ENCODE measurements around the gene COTL1.

The COTL1 gene

DNA sequence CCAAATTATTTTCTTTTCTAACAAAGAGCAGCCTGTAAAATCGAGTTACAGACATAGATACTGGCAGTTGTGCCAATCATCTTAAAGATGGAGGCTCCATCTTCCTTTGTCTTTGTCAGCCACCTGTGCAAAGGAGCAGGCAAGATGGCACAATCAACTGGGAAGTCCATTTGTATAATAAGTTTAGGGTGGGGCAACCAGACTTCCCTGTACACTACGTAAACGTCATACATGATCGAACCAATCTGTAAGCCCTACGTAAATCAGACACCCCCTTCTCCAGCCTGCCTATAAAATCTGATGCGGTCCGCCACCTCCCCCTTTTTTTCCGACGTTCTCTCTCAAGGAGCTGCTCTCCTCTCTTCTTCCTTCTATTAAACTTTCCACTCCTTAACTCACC, 82.0 kb downstream of the COTL1 start:
- no peak for DNase-seq (ENCODE audit: low read depth)
- TF ChIP-seq, protein P1, sequence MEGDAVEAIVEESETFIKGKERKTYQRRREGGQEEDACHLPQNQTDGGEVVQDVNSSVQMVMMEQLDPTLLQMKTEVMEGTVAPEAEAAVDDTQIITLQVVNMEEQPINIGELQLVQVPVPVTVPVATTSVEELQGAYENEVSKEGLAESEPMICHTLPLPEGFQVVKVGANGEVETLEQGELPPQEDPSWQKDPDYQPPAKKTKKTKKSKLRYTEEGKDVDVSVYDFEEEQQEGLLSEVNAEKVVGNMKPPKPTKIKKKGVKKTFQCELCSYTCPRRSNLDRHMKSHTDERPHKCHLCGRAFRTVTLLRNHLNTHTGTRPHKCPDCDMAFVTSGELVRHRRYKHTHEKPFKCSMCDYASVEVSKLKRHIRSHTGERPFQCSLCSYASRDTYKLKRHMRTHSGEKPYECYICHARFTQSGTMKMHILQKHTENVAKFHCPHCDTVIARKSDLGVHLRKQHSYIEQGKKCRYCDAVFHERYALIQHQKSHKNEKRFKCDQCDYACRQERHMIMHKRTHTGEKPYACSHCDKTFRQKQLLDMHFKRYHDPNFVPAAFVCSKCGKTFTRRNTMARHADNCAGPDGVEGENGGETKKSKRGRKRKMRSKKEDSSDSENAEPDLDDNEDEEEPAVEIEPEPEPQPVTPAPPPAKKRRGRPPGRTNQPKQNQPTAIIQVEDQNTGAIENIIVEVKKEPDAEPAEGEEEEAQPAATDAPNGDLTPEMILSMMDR (conservative IDR thresholded peaks at IDR 0.05; ENCODE audit: low read length): no peak
- H3K4me3 ChIP-seq (ENCODE audit: low read length): no peak overlapping the region

DNA sequence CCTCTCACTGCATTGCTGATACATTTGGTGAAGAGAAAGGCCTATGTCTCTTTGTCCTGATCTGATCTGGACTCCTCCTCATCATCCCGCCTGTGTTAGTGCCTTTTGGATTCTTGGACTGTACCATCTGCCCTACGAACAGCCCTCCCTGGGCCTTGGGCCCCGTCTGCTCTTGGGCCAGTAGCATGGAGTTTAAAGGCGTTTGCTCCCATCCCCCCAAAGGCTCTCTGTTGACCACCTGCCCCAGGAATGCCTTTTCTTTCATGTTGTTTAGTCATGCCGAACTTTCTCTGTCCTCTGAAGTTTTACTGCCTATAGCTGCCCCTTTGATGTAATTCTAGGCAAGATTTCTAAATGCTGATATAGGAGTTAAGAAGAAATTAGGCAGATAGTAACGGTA, 82.5 kb downstream of the COTL1 start:
- DNase-seq (ENCODE audit: low read depth): no peak
- no peak overlapping the region for H3K4me3 ChIP-seq (ENCODE audit: low read length)
- TF ChIP-seq, protein P1 (conservative IDR thresholded peaks at IDR 0.05; ENCODE audit: low read length): no peak

DNA sequence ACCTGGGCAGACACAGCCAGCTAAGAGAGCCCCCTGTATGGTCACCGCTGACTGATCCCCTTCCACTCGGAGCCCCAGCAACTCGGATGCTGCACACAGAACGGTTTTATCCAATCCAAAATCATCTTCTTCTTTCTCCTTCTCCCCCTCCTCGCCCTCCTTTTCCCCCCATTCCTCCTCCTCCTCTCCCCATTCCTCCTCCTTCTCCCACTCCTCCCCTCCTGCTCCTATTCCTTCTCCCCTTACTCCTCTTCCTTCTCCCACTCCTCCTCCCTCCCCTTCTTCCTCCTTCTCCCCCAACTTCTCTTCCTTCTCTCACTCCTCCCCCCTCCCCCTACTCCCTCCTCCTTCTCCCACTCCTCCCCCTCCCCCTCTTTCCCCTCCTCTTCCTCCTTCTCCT, 83.1 kb downstream of the COTL1 start:
- DNase-seq (ENCODE audit: low read depth): no peak
- no peak overlapping the region for H3K4me3 ChIP-seq (ENCODE audit: low read length)
- TF ChIP-seq, protein P1 (conservative IDR thresholded peaks at IDR 0.05; ENCODE audit: low read length): no peak

DNA sequence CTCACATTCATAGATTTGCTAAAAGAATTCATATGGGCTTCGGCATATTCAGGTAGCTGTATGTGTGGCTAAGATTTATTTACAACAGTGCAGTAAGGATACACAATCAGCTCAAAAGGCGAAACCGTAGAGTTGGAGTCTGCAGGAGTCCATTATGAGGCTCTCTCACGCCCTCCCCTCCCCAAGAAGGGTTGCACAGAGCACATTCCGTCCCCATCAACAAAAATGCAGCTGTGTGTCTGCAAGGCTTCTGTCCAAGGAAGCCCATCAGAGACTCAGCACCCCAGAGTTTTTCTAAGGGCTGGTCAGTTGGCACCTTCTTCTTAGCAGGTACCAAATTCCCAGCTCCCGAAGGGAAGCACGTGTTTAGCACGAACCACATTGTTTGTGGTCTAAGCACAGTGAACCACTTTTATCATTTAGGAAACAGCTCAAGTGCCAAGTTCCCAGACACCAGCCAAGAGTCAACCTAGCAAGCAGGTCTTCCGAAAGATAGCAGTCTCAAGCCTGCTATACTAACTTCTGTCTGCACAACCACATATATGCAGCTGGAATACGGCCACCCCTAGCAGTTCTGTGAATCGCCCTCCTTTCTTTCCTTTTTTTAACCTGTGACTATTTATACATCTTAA, 84.9 kb downstream of the COTL1 start:
- DNase-seq (ENCODE audit: low read depth): peak; percentile 20
- TF ChIP-seq, protein P1 (conservative IDR thresholded peaks at IDR 0.05; ENCODE audit: low read length): no peak
- H3K4me3 ChIP-seq (ENCODE audit: low read length): no peak overlapping the region

DNA sequence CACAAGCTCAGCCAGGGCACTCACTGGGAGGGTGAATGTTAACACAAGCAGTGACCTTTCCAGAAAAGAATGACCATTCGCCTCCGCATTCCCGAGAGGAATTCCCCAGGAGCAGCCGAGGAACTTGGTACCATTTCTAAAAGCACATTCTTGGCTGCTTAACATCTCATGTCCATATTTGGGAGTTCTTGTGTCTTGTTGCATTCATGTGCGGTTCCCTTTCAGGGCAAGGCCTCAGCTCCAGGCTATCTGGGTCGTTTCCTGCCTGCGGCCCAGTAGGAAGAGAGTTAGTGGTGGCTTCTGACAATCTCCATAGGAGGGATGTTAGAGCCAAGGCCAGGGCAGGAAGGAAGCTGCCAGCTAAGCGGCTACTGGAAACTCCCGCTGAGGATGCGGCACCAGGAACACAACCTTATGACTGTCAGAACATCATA, 85.6 kb downstream of the COTL1 start:
- TF ChIP-seq, protein P1 (conservative IDR thresholded peaks at IDR 0.05; ENCODE audit: low read length): no peak
- peak; percentile 98 for DNase-seq (ENCODE audit: low read depth)
- H3K4me3 ChIP-seq (ENCODE audit: low read length): no peak overlapping the region

DNA sequence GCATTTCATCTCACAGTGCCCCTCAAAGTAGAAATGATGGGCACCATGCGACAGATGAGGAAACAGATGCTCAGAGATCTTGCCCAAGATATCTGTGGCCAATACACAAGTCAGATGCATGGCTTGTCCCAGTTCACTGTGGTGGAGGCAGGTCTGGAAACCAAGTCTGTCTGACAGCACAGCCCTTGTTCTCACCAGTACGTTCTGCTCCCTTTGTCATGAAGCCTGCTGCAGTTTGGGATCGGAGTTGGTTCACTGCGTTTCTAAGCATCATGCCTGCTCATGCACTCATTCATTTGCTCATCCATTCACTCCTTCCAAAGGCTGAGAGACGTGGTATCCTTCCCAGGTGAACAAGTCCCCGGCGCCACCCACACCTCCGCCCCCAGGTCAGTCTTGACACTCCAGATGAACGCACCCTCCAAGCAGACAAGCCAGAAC, 86.2 kb downstream of the COTL1 start:
- TF ChIP-seq, protein P1 (conservative IDR thresholded peaks at IDR 0.05; ENCODE audit: low read length): no peak
- no peak for DNase-seq (ENCODE audit: low read depth)

DNA sequence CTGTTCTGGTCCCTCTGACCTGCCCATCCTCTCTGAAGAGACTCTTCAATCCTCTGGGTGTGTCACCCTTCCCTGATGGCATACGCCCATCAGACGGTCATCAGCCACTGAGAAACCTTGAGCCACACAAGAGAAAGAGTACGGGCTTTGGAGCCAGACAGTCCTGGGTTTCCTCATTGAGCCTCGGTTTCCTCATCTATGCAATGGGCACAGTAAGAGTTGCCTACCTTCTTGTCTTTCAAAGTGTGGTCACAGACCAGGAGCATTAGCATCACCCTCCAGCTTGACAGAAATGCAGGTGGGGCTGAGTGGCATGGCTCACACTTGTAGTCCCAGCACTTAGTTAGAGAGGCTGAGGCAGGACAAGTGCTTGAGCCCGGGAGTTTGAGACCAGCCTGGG, 87.3 kb downstream of the COTL1 start:
- no peak overlapping the region for H3K4me3 ChIP-seq (ENCODE audit: low read length)
- DNase-seq (ENCODE audit: low read depth): no peak
- TF ChIP-seq, protein P1 (conservative IDR thresholded peaks at IDR 0.05; ENCODE audit: low read length): no peak

More for the DNA sequence above, 86.2 kb downstream of the COTL1 start:
- H3K4me3 ChIP-seq (ENCODE audit: low read length): no peak overlapping the region

Measured in AG10803 (cell line).